HCT116 (cell line): Measurements from ENCODE around the gene NET1. TPM values are rescaled to one million over a fixed set of nuclear protein-coding genes. Genes with fewer than 3 reads are reported as not detected.

Experiments
- ATAC-seq: fragments of 200-7000 bp; cut with Tn5 transposase; 2 replicates; pipeline ENCODE4 v1.9.1; 2020; ENCODE audit warnings: mild to moderate bottlenecking, moderate library complexity
- BruUV-seq: library from RNA; stranded (reverse); fragments of 400-500 nt; replicated peaks from 2 replicates; lab custom pipeline; 2021; lab: Mats Ljungman, UMichigan
- CTCF ChIA-PET: fragments of 300-600 bp; sonication (Branson Sonifier 250); formaldehyde crosslinking; loops from one replicate; lab custom pipeline; 2021; ENCODE audit warnings: antibody characterized with exemption; lab: Charles Lee
- POLR2A ChIA-PET: fragments of 300-600, 350-600 bp; sonication (Branson Sonifier 250); formaldehyde crosslinking; loops from one replicate; lab custom pipeline; 2021; ENCODE audit warnings: antibody characterized with exemption; lab: Charles Lee
- RAD21 ChIA-PET, 2 experiments: fragments of 300-600 bp; sonication (Branson Sonifier 250); formaldehyde crosslinking; loops; one replicate each; lab custom pipeline; 2023; ENCODE audit warnings: low total read pairs in 2 of 2; ENCODE audit not compliant: uncharacterized antibody in 2 of 2, unreplicated experiment in 2 of 2, low non-redundant PET in 1 of 2; lab: Charles Lee
- DNase-seq: peaks from one replicate; pipeline ENCODE4 v3.0.0-alpha.2; 2010; ENCODE audit warnings: low read depth, low spot score
- H2AFZ ChIP-seq: fragments of 200-600 bp; shearing (Covaris generic), sonication (generic); 2 replicates; pipeline ENCODE4 v1.6.1; 2017; ENCODE audit warnings: low read depth, mixed run types, mixed read lengths, antibody characterized with exemption, low read length; ENCODE audit not compliant: poor library complexity, severe bottlenecking
- H3K27ac ChIP-seq: 2 replicates; pipeline ENCODE4 v1.5.1; 2012; ENCODE audit warnings: low read depth, low read length
- H3K27me3 ChIP-seq: fragments of 200-600 bp; sonication (generic); 2 replicates; pipeline ENCODE4 v1.6.1; 2016; ENCODE audit warnings: mixed run types, low read length, mixed read lengths; ENCODE audit not compliant: insufficient read depth
- H3K36me3 ChIP-seq, 2 experiments: fragments of 200-500 bp in 1 of 2; fragments of 200-600 bp in 1 of 2; sonication (Bioruptor generic) in 1 of 2; sonication (generic) in 1 of 2; 2 replicates each; pipeline versions ENCODE4 v1.5.1 to v1.6.1; 2014 to 2016; ENCODE audit warnings: low read length in 2 of 2, inconsistent platforms in 1 of 2, mixed read lengths in 1 of 2, mixed run types in 1 of 2; ENCODE audit not compliant: insufficient read depth in 2 of 2, control insufficient read depth in 1 of 2
- H3K4me1 ChIP-seq, 2 experiments: fragments of 200-600 bp in 1 of 2; sonication (generic) in 1 of 2; 2 replicates each; pipeline versions ENCODE4 v1.5.1 to v1.6.1; 2012 to 2017; ENCODE audit warnings: low read length in 2 of 2, inconsistent platforms in 1 of 2, mild to moderate bottlenecking in 1 of 2, mixed read lengths in 1 of 2, mixed run types in 1 of 2, moderate library complexity in 1 of 2; ENCODE audit not compliant: insufficient read depth in 2 of 2, control insufficient read depth in 1 of 2
- H3K4me2 ChIP-seq: fragments of 200-600 bp; sonication (generic); 2 replicates; pipeline ENCODE4 v1.6.1; 2017; ENCODE audit warnings: mixed run types, low read length, mixed read lengths
- H3K4me3 ChIP-seq, 2 experiments: fragments of 200-600 bp in 1 of 2; sonication (generic) in 1 of 2; replicated peaks in 1 of 2; 2 replicates each; pipeline ENCODE4 v1.5.1; 2011 to 2016; ENCODE audit warnings: low read length in 2 of 2, control low read depth in 1 of 2, low read depth in 1 of 2, mild to moderate bottlenecking in 1 of 2, mixed read lengths in 1 of 2, mixed run types in 1 of 2
- H3K79me2 ChIP-seq: fragments of 200-600 bp; sonication (generic); 2 replicates; pipeline ENCODE4 v1.6.1; 2017; ENCODE audit warnings: mild to moderate bottlenecking, mixed run types, low read length, moderate library complexity, mixed read lengths; ENCODE audit not compliant: insufficient read depth
- H3K9ac ChIP-seq: fragments of 200-600 bp; sonication (generic); 2 replicates; pipeline ENCODE4 v1.6.1; 2016; ENCODE audit warnings: low read length, mixed read lengths
- H3K9me2 ChIP-seq: fragments of 200-600 bp; sonication (generic), shearing (Covaris generic); 2 replicates; pipeline ENCODE4 v1.6.1; 2017; ENCODE audit warnings: mixed run types, mild to moderate bottlenecking, moderate library complexity; ENCODE audit not compliant: insufficient read depth
- H3K9me3 ChIP-seq, 2 experiments: fragments of 200-500 bp in 1 of 2; fragments of 200-600 bp in 1 of 2; sonication (Bioruptor generic) in 1 of 2; sonication (generic) in 1 of 2; 2 replicates each; pipeline ENCODE4 v1.6.1; 2014 to 2017; ENCODE audit warnings: low read length in 2 of 2, mixed read lengths in 2 of 2, inconsistent platforms in 1 of 2, low read depth in 1 of 2, mild to moderate bottlenecking in 1 of 2, mixed run types in 1 of 2, moderate library complexity in 1 of 2; ENCODE audit not compliant: control insufficient read depth in 1 of 2, insufficient read depth in 1 of 2
- H4K20me1 ChIP-seq: fragments of 200-600 bp; sonication (generic), shearing (Covaris generic); 2 replicates; pipeline ENCODE4 v1.6.1; 2017; ENCODE audit warnings: mixed run types, mild to moderate bottlenecking, moderate library complexity; ENCODE audit not compliant: insufficient read depth
- ATF3 ChIP-seq: IDR thresholded peaks from 2 replicates; pipeline ENCODE4 v1.6.1; 2012
- CBX3 ChIP-seq: IDR thresholded peaks from 2 replicates; pipeline ENCODE4 v1.6.1; 2012; ENCODE audit warnings: low read depth
- CEBPB ChIP-seq: IDR thresholded peaks from 2 replicates; pipeline ENCODE4 v1.6.1; 2012; ENCODE audit warnings: low read depth
- JUND ChIP-seq: IDR thresholded peaks from 2 replicates; pipeline ENCODE4 v1.6.1; 2012
- RAD21 ChIP-seq: IDR thresholded peaks from 2 replicates; pipeline ENCODE4 v1.6.1; 2012; ENCODE audit warnings: low read depth, mild to moderate bottlenecking
- REST ChIP-seq: IDR thresholded peaks from 2 replicates; pipeline ENCODE4 v1.6.1; 2012; ENCODE audit warnings: low read depth
- SIN3A ChIP-seq: IDR thresholded peaks from 2 replicates; pipeline ENCODE4 v1.6.1; 2012; ENCODE audit warnings: low read depth
- SRF ChIP-seq: IDR thresholded peaks from 2 replicates; pipeline ENCODE4 v1.6.1; 2012; ENCODE audit warnings: low read depth
- TCF7L2 ChIP-seq: IDR thresholded peaks from 2 replicates; pipeline ENCODE4 v1.7.0; 2011; ENCODE audit warnings: borderline replicate concordance, inconsistent platforms; ENCODE audit not compliant: insufficient read depth, insufficient read length; ENCODE audit errors: extremely low read depth
- YY1 ChIP-seq: IDR thresholded peaks from 2 replicates; pipeline ENCODE4 v1.6.1; 2011; ENCODE audit warnings: low read length, low read depth, moderate library complexity, mild to moderate bottlenecking; ENCODE audit not compliant: insufficient replicate concordance; ENCODE audit errors: extremely low read depth
- ZBTB33 ChIP-seq: IDR thresholded peaks from 2 replicates; pipeline ENCODE4 v1.6.1; 2011; ENCODE audit warnings: mild to moderate bottlenecking, low read length, moderate library complexity; ENCODE audit not compliant: insufficient replicate concordance; ENCODE audit errors: extremely low read depth
- ZFX ChIP-seq: fragments of 450-650 bp; IDR thresholded peaks from 2 replicates; pipeline ENCODE4 v1.6.1; 2017
- intact Hi-C: fragments of 100-400 bp; cut with micrococcal nuclease; formaldehyde crosslinking; loops from 2 replicates; pipeline ENCODE4 v1.10.0; 2022
- total RNA-seq: library from RNA; stranded (reverse); gene quantifications from one replicate; pipeline ENCODE4 v1.2.1, GENCODE V29; 2021; ENCODE audit not compliant: unreplicated experiment

NET1 gene
- total RNA-seq, 1 experiment from 2014 or later = 51.2 TPM

GRCh38 chr10:5393529-5393928 is 18.8 kb upstream of the NET1 start:
- H3K9me2 ChIP-seq = no peaks in the 10 kb centered on the region
- no peaks in the 10 kb centered on the region for H3K79me2 ChIP-seq
- H3K27me3 ChIP-seq = no peaks in the 10 kb centered on the region
- DNase-seq = no peak
- ChIA-PET CTCF (no interaction called here), POLR2A (no interaction called here), RAD21 (no interaction called here)
- H3K27ac ChIP-seq = no peak overlapping the region
- H4K20me1 ChIP-seq = no peaks in the 10 kb centered on the region
- TF ChIP-seq SRF (no peak), JUND (no peak), CEBPB (no peak), RAD21 (no peak), CBX3 (no peak), TCF7L2 (no peak), ZFX (no peak), REST (no peak), ATF3 (no peak), SIN3A (no peak), YY1 (no peak), ZBTB33 (no peak)
- no peak overlapping the region for H2AFZ ChIP-seq
- H3K4me3 ChIP-seq = no peak overlapping the region
- H3K36me3 ChIP-seq = no peaks in the 10 kb centered on the region
- BruUV-seq = no TSS peak
- ATAC-seq = no peak
- H3K9me3 ChIP-seq = peaks cover 11 to 16% of the 10 kb centered on the region in 2 experiments; a peak in 3 of 4 replicates
- H3K4me1 ChIP-seq = no peaks in the 10 kb centered on the region
- no peak overlapping the region for H3K9ac ChIP-seq
- intact Hi-C loops = no loop called here
- H3K4me2 ChIP-seq = no peak overlapping the region
